D341Med (cell line): ENCODE measurements around the gene WDR72.
"Not testable (repeated sequence)": the region's sequence is repeated elsewhere in the genome, so short reads cannot be mapped to it uniquely, and the experiment has no call there.

ENCODE experiments used
- DNase-seq: peaks from one replicate; pipeline ENCODE4 v3.0.0; 2012; ENCODE audit warnings: low spot score

Gene WDR72

GRCh38 chr15:53759411-53759931 is at the start of gene WDR72:
WDR72 (minus strand) TSS chr15:53759663; CDS start chr15:53733149, 26,514 bp downstream.
- peak; percentile 45 for DNase-seq

DNA sequence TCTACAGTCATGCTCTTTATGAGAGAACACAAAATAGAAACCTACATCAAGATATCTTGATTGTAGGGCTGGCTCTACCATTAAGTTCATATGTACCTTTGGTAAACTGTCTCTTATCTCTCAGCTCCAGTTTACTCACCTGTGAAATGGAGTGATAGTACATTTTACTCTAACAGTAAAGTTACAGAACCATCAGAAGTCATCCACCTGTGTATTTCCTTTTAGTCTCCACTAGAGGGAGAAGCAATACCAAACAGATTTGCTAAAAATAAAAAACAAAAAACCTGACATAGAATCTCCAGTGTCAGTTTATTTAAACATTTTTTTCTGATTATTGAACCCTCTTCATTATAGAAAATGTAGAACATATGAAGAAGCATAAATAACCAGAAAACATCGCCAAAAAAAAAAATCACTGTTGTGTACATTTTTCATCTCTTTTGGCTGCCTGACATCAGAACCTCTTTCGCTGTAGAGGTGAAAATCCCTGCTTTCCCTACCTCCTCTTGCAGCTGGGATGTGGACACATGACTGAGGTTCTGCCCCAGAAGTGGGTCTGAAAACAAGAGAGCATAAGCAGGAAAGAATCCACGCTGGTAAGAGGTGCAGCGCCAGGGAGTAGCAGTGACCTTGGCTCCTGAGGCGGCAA is 48.7 kb upstream of the WDR72 start:
- no peak for DNase-seq

DNA sequence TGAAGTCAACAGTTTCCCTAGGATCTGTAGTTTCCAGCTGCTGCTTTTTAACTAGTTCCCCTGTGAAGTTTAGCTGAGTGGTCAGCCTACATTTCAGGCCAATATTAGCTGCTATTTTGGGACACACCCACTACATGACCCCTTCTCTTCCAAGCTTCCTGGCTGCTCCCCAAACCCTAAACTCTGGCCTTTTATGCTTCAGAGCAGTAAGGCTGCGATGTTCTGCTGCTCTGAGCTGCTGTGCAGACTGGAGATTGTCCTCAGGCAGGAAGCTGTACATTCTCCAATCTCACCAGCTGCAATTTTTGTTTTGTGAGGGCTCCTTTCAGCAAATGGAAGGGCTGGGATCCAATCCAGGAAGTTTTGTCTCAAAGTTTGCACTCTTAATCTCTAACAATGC is 48.0 kb upstream of the WDR72 start:
- no peak for DNase-seq

DNA sequence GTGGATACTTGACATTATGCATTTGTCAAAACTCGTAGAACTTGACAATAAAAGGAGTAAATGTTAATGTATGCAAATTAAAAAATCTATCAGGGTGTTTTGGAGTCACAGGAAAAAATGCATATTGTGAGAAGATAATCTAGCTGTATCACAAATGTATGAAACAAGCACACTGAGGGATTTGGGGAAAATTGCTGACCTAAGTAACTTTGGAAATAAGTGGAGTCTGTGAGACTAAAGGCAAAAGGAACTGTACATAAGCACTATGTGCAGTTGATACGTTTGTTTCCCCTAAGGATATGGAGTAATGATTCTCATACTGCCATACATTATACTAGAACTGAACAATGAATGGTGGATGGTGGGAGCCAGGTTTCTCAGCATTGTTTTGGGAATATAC is 43.2 kb upstream of the WDR72 start:
- DNase-seq = no peak

GRCh38 chr15:53791581-53791980 is 32.1 kb upstream of the WDR72 start:
- no peak for DNase-seq

DNA sequence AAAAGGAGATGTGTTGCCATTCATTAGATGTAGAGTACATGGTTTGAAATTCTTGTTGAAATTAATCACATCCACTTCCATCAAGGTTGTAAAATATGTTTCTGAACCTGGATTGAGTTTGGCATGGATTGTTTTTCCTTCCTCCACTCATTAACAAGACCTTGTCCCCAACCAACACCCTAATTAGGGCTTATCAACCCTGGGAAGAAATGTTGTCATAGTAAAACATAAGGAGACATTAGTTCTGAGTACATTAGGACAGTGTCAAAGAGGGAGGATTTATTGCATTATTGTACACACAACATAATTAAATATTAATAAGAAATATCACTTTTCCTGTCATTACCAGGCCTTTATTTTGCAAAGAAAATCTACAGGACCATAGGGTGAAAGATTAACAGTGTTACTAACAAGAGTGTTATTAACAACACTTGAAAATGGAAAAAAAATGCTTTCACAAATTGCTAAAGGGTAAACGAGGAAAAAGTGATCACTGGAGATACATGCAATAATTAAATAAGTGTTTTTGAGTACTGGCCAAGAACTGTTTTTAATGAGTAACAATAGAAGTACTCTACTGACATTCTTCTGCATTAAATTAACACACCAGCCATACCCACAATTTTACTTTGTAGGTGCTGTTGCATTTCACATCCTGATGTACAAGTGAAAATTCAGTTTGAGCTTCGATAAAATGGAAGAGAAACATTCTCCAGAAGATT is 30.4 kb upstream of the WDR72 start:
- no peak for DNase-seq

DNA sequence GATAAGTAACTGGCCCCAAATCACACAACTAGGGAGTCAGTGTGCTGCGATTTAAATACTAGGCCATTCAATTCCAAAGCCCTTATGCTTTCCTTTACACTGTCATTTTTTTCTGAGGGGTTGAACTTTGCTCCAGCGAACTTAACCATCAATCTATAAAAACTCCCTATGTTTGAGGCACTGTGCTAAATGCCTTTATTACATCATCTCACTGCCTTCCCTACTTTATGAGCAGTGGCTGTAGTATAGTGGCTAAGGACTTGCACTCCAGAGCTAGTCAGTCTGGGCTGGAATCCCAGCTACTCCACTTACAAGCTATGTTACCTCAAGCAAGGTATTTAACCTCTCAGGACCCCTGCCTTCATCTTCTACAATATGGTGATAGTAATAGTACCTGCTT is 26.9 kb upstream of the WDR72 start:
- no peak for DNase-seq

DNA sequence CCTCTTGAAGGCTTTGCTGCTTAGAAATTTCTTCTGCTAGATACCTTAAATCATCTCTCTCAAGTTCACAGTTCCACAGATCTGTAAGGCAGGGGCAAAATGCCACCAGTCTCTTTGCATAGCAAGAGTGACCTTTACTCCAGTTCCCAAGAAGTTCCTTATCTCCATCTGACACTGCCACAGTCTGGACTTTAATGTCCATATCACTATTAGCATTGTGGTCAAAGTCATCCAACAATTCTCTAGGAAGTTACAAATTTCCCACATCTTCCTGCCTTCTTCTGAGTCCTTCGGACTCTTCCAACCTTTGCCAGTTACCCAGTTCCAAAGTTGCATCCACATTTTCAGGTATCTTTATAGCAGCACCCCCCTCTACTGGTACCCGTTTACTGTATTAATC is 25.8 kb upstream of the WDR72 start:
- DNase-seq = not testable (repeated sequence)

GRCh38 chr15:53762916-53763315 is 3.5 kb upstream of the WDR72 start:
- DNase-seq = no peak

GRCh38 chr15:53758412-53758811 is 1.1 kb downstream of the WDR72 start:
- DNase-seq = no peak

DNA sequence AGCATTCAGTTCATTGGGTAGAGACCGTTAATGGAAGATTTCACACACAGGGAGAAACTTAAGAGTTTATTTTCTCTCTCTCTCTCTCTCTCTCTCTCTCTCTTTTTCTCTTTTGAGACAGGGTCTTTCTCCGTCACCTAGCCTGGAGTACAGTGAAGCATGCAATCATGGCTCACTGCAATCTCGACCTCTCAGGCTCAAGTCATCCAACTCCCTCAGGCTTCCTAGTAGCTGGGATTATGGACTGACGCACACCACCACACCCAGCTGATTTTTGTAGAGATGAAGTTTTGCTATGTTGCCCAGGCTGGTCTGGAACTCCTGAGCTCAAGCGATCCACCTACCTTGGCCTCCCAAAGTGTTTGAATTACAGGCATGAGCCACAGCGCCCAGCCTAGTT is 1.6 kb downstream of the WDR72 start:
- no peak for DNase-seq

GRCh38 chr15:53753813-53754212 is 5.7 kb downstream of the WDR72 start:
- no peak for DNase-seq

GRCh38 chr15:53752406-53752805 is 7.1 kb downstream of the WDR72 start:
- DNase-seq = no peak

- DNase-seq = no peak
These were observed 11.9 kb downstream of the WDR72 start for GRCh38 chr15:53747501-53748068.

- DNase-seq = no peak
These were observed 13.4 kb downstream of the WDR72 start for GRCh38 chr15:53746101-53746500.

DNA sequence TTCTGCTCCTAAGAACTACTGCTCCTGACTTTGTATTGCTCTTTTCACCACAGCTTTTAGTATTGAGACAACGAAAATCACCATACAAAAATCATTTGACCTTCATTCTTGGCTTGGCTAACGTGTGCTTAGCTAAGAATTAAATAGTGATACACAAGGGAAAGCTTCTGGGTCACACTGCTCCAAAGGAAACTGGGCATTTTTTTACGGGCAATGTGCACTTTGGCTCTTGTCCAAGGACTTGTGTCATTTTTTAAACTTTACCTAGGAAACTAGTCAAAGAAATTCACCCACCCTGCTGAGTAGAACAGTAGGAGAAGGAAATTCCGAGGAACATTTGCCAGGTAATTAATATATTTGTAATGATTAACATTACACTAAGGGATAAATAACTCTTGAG is 19.8 kb downstream of the WDR72 start:
- DNase-seq = no peak

DNA sequence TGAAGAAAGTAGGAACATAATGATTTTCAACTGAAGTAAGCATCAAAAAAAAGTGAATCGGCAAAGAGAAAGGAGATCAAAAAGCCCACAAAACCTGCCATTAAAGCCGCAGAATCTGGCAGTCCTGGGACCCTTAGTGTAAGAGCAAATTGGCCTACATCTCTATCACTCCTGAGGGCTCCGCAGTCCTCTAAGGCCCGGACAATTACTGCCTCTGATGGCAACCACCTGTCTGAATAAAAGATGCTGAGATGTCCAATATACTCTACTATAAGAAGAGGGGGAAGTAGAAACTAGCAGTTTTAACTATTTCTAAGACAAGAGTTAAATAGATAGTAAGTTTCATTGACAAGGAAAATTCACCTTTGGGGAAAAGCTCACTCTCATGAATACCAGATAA is 20.3 kb downstream of the WDR72 start:
- DNase-seq = no peak

- no peak for DNase-seq
These were observed 38.0 kb downstream of the WDR72 start for GRCh38 chr15:53721334-53722087.

GRCh38 chr15:53716909-53717876 is 42.3 kb downstream of the WDR72 start:
- DNase-seq = no peak

DNA sequence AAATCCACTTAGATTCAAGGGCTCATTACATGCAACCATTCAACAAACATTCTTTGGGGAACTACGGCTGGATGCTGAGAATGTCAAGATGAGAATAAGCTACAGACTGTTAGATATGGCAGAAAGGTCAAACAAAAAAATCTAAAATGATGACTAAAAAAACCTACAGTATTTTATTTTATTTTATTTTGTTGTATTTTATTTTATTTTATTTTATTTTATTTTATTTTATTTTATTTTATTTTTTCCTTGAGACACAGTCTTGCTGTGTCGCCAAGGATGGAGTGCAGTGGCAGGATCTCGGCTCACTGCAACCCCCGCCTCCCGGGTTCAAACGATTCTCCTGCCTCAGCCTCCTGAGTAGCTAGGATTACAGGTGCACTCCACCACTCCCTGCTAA is 46.2 kb downstream of the WDR72 start:
- DNase-seq = no peak

GRCh38 chr15:53710906-53711305 is 48.6 kb downstream of the WDR72 start:
- no peak for DNase-seq
